K562 (cell line): Measurements from ENCODE around the gene NPAS3. TPM values are rescaled to one million over a fixed set of nuclear protein-coding genes. Genes with fewer than 3 reads are reported as not detected.

Experiments used
- ATAC-seq: fragments of 200-7000 bp; cut with Tn5 transposase; 3 replicates; pipeline ENCODE4 v1.9.1; 2020; ENCODE audit warnings: moderate library complexity
- BruUV-seq: library from RNA; stranded (reverse); fragments of 400-500 nt; replicated peaks from 2 replicates; lab custom pipeline; 2021; lab: Mats Ljungman, UMichigan
- CTCF ChIA-PET: fragments of 300-600 bp; formaldehyde crosslinking; extraction: SDS; loops from one replicate; lab custom pipeline; 2021; ENCODE audit warnings: low intra/inter-chr PET ratio; lab: Yijun Ruan, JAX
- POLR2A ChIA-PET: fragments of 300-600, 350-650 bp; sonication (Branson Sonifier 250); formaldehyde crosslinking; extraction: SDS; loops from one replicate; lab custom pipeline; 2021; ENCODE audit warnings: antibody characterized with exemption, inconsistent platforms; lab: Yijun Ruan, JAX
- DNase-seq, 4 experiments: peaks; one replicate each; pipeline versions ENCODE4 v3.0.0 to v3.0.0-alpha.2; 2011 to 2018; ENCODE audit warnings: low spot score in 3 of 4, mixed read lengths in 3 of 4; ENCODE audit errors: extremely low read depth in 1 of 4
- FAIRE-seq: peaks from 2 replicates; lab custom pipeline; 2011; peaks lifted over from hg19 to GRCh38; lab: Jason Lieb, UNC
- H2AFZ ChIP-seq: 2 replicates; pipeline ENCODE4 v1.6.0; 2011; ENCODE audit warnings: low read depth, low read length, control low read depth, inconsistent platforms
- H3K27ac ChIP-seq: fragments of 200-600 bp; 3 replicates; pipeline ENCODE4 v1.8.0; 2011; ENCODE audit warnings: low read depth, mild to moderate bottlenecking, control low read depth, inconsistent platforms, low read length, moderate library complexity, mixed read lengths; ENCODE audit errors: extremely low read depth
- H3K27me3 ChIP-seq, 2 experiments: fragments of 300-600 bp in 1 of 2; 2 replicates in 1 of 2; 3 replicates in 1 of 2; pipeline versions ENCODE4 v1.6.0 to v1.8.0; 2011; ENCODE audit warnings: inconsistent platforms in 2 of 2, low read length in 2 of 2, mild to moderate bottlenecking in 1 of 2, mixed read lengths in 1 of 2, moderate library complexity in 1 of 2; ENCODE audit not compliant: control insufficient read depth in 2 of 2, insufficient read depth in 2 of 2
- H3K36me3 ChIP-seq: fragments of 300-600 bp; 3 replicates; pipeline ENCODE4 v1.8.0; 2011; ENCODE audit warnings: mild to moderate bottlenecking, low read length, inconsistent platforms; ENCODE audit not compliant: control insufficient read depth, insufficient read depth
- H3K4me1 ChIP-seq, 2 experiments: fragments of 200-600 bp in 1 of 2; replicated peaks in 1 of 2; 2 replicates in 1 of 2; 3 replicates in 1 of 2; pipeline versions ENCODE4 v1.5.1 to v1.8.0; 2011; ENCODE audit warnings: inconsistent platforms in 2 of 2, low read length in 2 of 2, mild to moderate bottlenecking in 1 of 2, mixed read lengths in 1 of 2, moderate library complexity in 1 of 2; ENCODE audit not compliant: control insufficient read depth in 2 of 2, insufficient read depth in 2 of 2
- H3K4me2 ChIP-seq: 2 replicates; pipeline ENCODE4 v1.6.1; 2011; ENCODE audit warnings: low read length, control low read depth, inconsistent platforms, mixed read lengths; ENCODE audit not compliant: insufficient read depth
- H3K4me3 ChIP-seq: fragments of 200-600 bp; sonication (generic), shearing (Covaris generic); 2 replicates; pipeline ENCODE4 v1.5.1; 2016; ENCODE audit warnings: control low read depth, inconsistent platforms
- H3K79me2 ChIP-seq: fragments of 200-600 bp; 3 replicates; pipeline ENCODE4 v1.8.0; 2011; ENCODE audit warnings: low read length, inconsistent platforms; ENCODE audit not compliant: control insufficient read depth, insufficient read depth
- H3K9ac ChIP-seq, 2 experiments: 2 replicates each; pipeline versions ENCODE4 v1.6.0 to v1.6.1; 2011; ENCODE audit warnings: low read depth in 2 of 2, low read length in 2 of 2, control low read depth in 1 of 2, inconsistent platforms in 1 of 2, mild to moderate bottlenecking in 1 of 2, mixed read lengths in 1 of 2; ENCODE audit not compliant: insufficient read depth in 1 of 2
- H3K9me1 ChIP-seq: one replicate; pipeline ENCODE4 v1.6.0; 2011; ENCODE audit warnings: inconsistent platforms, mild to moderate bottlenecking, low read length, moderate library complexity; ENCODE audit not compliant: control insufficient read depth, insufficient read depth
- H3K9me3 ChIP-seq: replicated peaks from 2 replicates; pipeline ENCODE4 v1.5.1; 2011; ENCODE audit warnings: low read depth, low read length, inconsistent platforms; ENCODE audit not compliant: control insufficient read depth, insufficient read depth
- H4K20me1 ChIP-seq: replicated peaks from 2 replicates; pipeline ENCODE4 v1.6.1; 2011; ENCODE audit warnings: low read length, inconsistent platforms, mixed read lengths; ENCODE audit not compliant: control insufficient read depth, insufficient read depth
- BHLHE40 ChIP-seq: IDR thresholded peaks from 2 replicates; pipeline ENCODE4 v1.6.1; 2011; ENCODE audit warnings: low read length, improper control_type of control experiment
- CHD1 ChIP-seq: fragments of 200-600 bp; sonication (generic); IDR thresholded peaks from one replicate; pipeline ENCODE4 v1.6.1; 2012; ENCODE audit warnings: mild to moderate bottlenecking, moderate library complexity, low read length, inconsistent platforms
- KAT7 ChIP-seq: sonication (generic); formaldehyde crosslinking; IDR thresholded peaks from 2 replicates; pipeline ENCODE4 v1.8.0; 2022; ENCODE audit warnings: missing genetic modification reagents, mild to moderate bottlenecking, borderline replicate concordance
- MITF ChIP-seq: IDR thresholded peaks from 2 replicates; pipeline ENCODE4 v1.6.1; 2014; ENCODE audit warnings: antibody characterized with exemption
- TOE1 ChIP-seq, 2 experiments: fragments of 450-650 bp in 1 of 2; sonication (generic) in 1 of 2; formaldehyde crosslinking in 1 of 2; IDR thresholded peaks; 2 replicates each; pipeline versions ENCODE4 v1.7.1 to v1.8.0; 2016 to 2022; ENCODE audit warnings: borderline replicate concordance in 2 of 2, mild to moderate bottlenecking in 2 of 2, antibody characterized with exemption in 1 of 2, inconsistent platforms in 1 of 2, low read depth in 1 of 2, missing genetic modification reagents in 1 of 2, moderate library complexity in 1 of 2
- ZNF263 ChIP-seq: sonication (generic); formaldehyde crosslinking; IDR thresholded peaks from 2 replicates; pipeline ENCODE4 v1.8.0; 2022; ENCODE audit warnings: mild to moderate bottlenecking, missing genetic modification reagents, borderline replicate concordance
- ZNF766 ChIP-seq: fragments of 200-800 bp; sonication (Bioruptor generic); conservative IDR thresholded peaks from 2 replicates; pipeline ENCODE4 v1.6.1; 2016; ENCODE audit warnings: missing genetic modification characterization, missing compliant biosample characterization
- WGBS: fragments of 100-300 bp; shearing (Covaris generic); methylation state at CpG from one replicate; pipeline ENCODE4 v1.1.6; 2016; ENCODE audit warnings: low coverage, mixed read lengths; ENCODE audit not compliant: insufficient coverage; ENCODE audit errors: missing lambda C conversion rate; 5-methylcytosine and 5-hydroxymethylcytosine counted together
- in situ Hi-C: fragments of 300-500 bp; cut with MboI; formaldehyde crosslinking; loops from 4 replicates; pipeline ENCODE4 v1.15.0; 2018; ENCODE audit warnings: inconsistent platforms, mixed read lengths
- intact Hi-C: fragments of 100-400 bp; cut with micrococcal nuclease; formaldehyde crosslinking; loops from 2 replicates; pipeline ENCODE4 v1.14.2; 2022
- polyA plus RNA-seq, 8 experiments: library from polyadenylated mRNA; depleted of rRNA in 4 of 8; stranded (reverse) in 5 of 8; unstranded in 3 of 8; fragments of >200 nt; fragmentation: Nextera tagmentation in 2 of 8; fragmentation: Illumina TruSeq in 1 of 8; extraction: Ambion mirVana in 2 of 8; extraction: Trizol in 1 of 8; gene quantifications; 2 replicates each; pipeline versions ENCODE4 v1.2.1 to v1.2.3, GENCODE V29; 2011 to 2014; ENCODE audit warnings: inconsistent platforms in 1 of 8, missing spikeins in 1 of 8
- total RNA-seq, 7 experiments: library from RNA; depleted of rRNA in 6 of 7; stranded (reverse); fragments of >200 nt in 6 of 7; fragmentation: Illumina TruSeq in 2 of 7; extraction: Trizol in 2 of 7; gene quantifications; 2 replicates each; pipeline versions ENCODE4 v1.2.1 to v1.2.3, GENCODE V29; 2011 to 2021; ENCODE audit warnings: low replicate concordance in 1 of 7
- TF ChIP-seq, protein P1 (sequence below), 2 experiments: IDR thresholded peaks; 2 replicates each; pipeline ENCODE4 v1.6.1; 2012; ENCODE audit warnings: improper control_type of control experiment in 2 of 2, low read depth in 2 of 2, low read length in 2 of 2, borderline replicate concordance in 1 of 2

NPAS3 gene
- total and polyA plus RNA-seq, 9 of the 15 experiments (the other 6 are each of a cell fraction or from before 2014, with no cell fraction given) = 0.04 TPM; not detected in 8

DNA sequence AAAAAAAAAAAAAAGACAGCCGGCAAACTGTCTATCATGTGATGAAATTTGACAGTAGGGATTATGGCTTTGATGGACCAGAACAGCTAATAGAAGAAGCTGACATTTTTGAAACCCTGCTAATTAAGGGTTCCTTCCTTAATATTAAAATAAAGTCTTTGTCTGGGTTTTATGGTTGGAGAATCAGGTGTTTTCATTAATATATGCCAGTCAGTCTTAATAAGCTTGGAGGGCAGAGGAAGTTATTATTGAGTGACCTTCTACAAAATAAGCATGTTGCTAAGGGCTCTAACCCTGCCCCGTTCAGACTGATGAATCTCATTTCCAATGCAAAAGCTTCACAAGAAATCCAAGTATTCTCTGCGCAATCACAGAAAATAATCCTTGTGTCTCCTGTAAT is 722.4 kb downstream of the NPAS3 start:
- Histone ChIP-seq H3K4me1 (no peaks in the 10 kb centered on the region), H3K9ac (no peak overlapping the region), H3K9me1 (no peaks in the 10 kb centered on the region), H3K27ac (no peak overlapping the region), H3K27me3 (no peaks in the 10 kb centered on the region), H4K20me1 (no peaks in the 10 kb centered on the region), H3K36me3 (no peaks in the 10 kb centered on the region), H3K4me2 (no peak overlapping the region), H3K9me3 (no peaks in the 10 kb centered on the region), H3K4me3 (no peak overlapping the region), H2AFZ (no peak overlapping the region), H3K79me2 (no peaks in the 10 kb centered on the region)
- ChIA-PET POLR2A (no interaction called here), CTCF (no interaction called here)
- FAIRE-seq = no peak
- TF ChIP-seq ZNF263 (CRISPR knock-in tag) (no peak), ZNF766 (CRISPR knock-in tag) (no peak), TOE1 (IDR thresholded peaks at IDR 0.05; ENCODE audit: borderline replicate concordance) (no peak), TOE1 (CRISPR knock-in tag; IDR thresholded peaks at IDR 0.05; ENCODE audit: borderline replicate concordance, low read depth) (no peak), KAT7 (CRISPR knock-in tag) (no peak), BHLHE40 (no peak), CHD1 (no peak), MITF (no peak)
- TF ChIP-seq, protein P1, sequence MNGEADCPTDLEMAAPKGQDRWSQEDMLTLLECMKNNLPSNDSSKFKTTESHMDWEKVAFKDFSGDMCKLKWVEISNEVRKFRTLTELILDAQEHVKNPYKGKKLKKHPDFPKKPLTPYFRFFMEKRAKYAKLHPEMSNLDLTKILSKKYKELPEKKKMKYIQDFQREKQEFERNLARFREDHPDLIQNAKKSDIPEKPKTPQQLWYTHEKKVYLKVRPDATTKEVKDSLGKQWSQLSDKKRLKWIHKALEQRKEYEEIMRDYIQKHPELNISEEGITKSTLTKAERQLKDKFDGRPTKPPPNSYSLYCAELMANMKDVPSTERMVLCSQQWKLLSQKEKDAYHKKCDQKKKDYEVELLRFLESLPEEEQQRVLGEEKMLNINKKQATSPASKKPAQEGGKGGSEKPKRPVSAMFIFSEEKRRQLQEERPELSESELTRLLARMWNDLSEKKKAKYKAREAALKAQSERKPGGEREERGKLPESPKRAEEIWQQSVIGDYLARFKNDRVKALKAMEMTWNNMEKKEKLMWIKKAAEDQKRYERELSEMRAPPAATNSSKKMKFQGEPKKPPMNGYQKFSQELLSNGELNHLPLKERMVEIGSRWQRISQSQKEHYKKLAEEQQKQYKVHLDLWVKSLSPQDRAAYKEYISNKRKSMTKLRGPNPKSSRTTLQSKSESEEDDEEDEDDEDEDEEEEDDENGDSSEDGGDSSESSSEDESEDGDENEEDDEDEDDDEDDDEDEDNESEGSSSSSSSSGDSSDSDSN (IDR thresholded peaks at IDR 0.05; ENCODE audit: borderline replicate concordance in 1 of 2, low read depth in 2 of 2, low read length in 2 of 2) = no peak
- in situ Hi-C loops (no loop called here), intact Hi-C loops (no loop called here)
- ATAC-seq = no peak
- 5% methylated on average over 2 of the region's 3 CpGs for WGBS
- DNase-seq = no peak
- no TSS peak for BruUV-seq
